Lower leg skin (tissue), 3 donors: ENCODE data around the gene SULT1E1.

ENCODE experiments used
- POLR2A ChIP-seq, 2 donors: fragments of 450-650 bp; IDR thresholded peaks; one replicate each; pipeline ENCODE4 v1.6.1; 2016 to 2017; ENCODE audit warnings: antibody characterized with exemption in 2 of 2, mild to moderate bottlenecking in 1 of 2, moderate library complexity in 1 of 2
- TF ChIP-seq, protein P1 (sequence below), 3 donors: fragments of 450-650 bp; IDR thresholded peaks; one replicate each; pipeline ENCODE4 v1.5.1; 2016; ENCODE audit warnings: antibody characterized with exemption in 3 of 3, mild to moderate bottlenecking in 3 of 3, moderate library complexity in 2 of 3

DNA sequence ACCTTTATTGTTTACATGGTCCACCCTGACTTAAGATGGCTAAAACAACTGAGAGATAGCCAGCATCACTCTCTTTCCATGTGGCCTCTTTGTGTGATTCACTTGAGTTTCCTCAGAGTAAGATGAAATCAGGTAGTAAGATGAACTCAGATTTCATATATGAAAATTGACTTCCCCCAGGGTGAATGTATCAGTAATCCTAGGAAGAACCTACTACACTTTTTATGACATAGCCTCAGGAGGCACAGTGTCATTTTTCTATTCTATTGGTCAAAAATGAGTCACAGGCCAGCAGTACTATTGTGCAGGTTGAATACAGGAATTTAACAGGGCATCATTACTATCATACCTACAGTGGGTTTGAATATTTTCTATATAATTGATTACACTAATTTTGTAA is 14.6 kb upstream of the SULT1E1 start:
- no peak for TF ChIP-seq POLR2A (IDR thresholded peaks at IDR 0.05)
- TF ChIP-seq, protein P1, sequence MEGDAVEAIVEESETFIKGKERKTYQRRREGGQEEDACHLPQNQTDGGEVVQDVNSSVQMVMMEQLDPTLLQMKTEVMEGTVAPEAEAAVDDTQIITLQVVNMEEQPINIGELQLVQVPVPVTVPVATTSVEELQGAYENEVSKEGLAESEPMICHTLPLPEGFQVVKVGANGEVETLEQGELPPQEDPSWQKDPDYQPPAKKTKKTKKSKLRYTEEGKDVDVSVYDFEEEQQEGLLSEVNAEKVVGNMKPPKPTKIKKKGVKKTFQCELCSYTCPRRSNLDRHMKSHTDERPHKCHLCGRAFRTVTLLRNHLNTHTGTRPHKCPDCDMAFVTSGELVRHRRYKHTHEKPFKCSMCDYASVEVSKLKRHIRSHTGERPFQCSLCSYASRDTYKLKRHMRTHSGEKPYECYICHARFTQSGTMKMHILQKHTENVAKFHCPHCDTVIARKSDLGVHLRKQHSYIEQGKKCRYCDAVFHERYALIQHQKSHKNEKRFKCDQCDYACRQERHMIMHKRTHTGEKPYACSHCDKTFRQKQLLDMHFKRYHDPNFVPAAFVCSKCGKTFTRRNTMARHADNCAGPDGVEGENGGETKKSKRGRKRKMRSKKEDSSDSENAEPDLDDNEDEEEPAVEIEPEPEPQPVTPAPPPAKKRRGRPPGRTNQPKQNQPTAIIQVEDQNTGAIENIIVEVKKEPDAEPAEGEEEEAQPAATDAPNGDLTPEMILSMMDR (IDR thresholded peaks at IDR 0.05): no peak
